ENCODE results near the gene C7orf33. TPM values are rescaled to one million over a fixed set of nuclear protein-coding genes. Genes with fewer than 3 reads are reported as not detected.
"Not testable (repeated sequence)": the region's sequence is repeated elsewhere in the genome, so short reads cannot be mapped to it uniquely, and the experiment has no call there.

Gene C7orf33, protein sequence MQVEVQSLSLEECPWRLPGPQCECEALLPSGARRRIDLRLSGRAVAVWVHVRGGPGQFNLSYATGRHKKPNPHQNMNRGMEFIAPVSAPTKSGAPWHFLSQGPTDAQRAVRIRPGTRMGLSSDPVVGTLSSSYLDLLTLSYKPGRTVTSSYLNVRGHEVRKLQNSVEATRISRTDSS
- total RNA-seq = not detected in 2 replicates

DNA sequence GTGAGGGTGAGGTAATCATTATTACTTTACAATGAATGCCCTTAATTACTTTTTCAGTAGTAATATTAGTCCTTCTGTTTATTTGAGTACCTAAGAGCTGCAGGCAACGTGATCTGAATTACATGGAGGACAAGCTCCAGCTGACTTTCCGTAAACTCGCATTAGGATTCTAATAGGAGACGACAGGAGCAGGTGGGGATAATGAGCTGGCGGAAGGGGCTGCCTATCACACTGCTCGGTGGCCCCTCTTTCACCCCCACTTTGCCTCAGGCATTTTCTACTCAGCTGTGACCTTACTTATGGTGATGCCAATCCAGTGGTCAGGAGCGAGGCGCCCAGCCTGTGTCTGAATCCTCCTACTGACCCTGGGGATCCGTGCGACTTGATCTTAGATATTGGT, at the start of gene C7orf33:
Gene C7orf33 (plus strand): TSS at position 296 of the 400 bp plus-strand sequence. CDS start 160 bp downstream, outside the sequence.
- intact Hi-C loops (cut with micrococcal nuclease) = no loop called here

DNA sequence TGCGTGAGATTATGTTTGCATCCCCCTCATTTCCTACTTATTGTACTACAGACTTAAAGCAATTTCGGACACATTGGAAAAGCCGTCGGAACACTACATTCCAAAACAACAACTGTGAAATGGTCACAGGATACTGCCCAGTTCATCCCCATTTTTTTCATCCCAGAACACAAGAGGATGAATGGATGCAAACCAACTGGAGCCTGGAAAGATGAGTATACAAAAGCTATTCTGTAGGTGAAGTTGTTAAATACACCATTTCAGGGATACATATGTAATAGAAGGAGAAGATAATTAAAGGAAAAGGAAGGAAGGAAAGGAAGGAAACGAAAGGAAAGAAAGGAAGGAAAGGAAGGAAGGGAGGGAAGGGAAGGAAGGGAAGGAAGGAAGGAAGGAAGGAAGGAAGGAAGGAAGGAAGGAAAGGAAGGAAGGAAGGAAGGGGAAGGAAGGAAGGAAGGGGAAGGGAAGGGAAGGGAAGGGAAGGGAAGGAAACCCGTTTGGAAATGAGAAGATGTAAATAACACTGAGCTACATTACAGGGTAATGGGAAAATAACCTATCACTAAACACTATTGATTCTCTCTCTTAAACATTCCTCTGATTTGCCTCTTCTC, 48.6 kb upstream of the C7orf33 start:
- intact Hi-C loops (cut with micrococcal nuclease) = no loop called here

DNA sequence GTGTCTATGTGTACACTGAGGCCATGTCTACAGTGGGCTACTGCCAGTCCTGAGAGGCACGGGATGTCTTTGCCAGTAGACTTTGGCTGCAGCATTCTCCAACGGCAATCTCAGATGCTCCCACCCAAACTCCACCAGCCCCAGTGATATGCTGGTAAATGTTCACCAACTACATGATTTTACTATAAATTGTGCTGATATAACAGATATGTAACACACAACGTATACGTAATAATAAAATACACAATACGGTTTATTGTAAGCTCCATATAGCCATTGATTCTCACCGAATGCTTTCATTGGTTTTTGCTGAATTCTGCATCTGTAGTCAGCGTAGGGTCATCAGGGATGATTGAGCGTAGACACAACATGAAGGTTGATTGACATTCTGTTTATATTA, 47.3 kb upstream of the C7orf33 start:
- intact Hi-C loops (cut with micrococcal nuclease) = no loop called here

DNA sequence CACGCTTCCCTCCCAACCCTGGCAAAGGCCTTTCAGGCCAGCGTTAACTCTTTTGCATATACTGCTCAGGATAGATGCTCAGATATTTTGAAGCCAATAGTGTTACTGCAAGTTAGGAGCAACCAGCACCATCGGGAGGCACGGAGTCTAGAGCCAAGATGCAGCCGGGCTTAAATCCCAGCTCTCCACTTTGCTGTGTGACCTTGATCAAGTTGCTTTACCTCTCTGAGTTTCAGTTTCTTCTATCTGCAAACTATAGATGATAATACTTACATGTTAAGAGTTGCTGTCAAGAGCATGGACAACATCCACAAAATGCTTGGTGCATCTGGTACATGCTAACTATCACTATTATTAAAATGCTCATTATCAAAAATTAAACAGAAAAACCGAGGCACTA, 45.4 kb upstream of the C7orf33 start:
- intact Hi-C loops (cut with micrococcal nuclease) = no loop called here

DNA sequence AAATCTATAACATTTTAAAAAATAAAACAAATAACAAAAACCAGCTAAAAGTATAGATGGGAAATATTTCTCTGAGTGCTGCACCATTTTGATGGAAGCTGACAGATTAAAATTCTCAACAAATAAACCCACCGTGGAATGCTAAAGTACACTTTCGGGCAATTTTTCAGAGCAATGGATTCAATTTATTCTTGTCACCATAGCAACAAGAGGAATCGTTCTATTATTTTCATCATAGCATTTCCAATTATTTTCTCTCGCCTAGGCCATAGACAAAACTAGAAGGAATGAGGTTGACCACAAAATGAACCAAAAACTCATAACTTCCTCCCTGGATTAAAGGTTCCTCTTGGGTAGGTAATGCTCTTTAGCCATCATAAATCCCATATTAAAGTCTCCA, 44.6 kb upstream of the C7orf33 start:
- intact Hi-C loops (cut with micrococcal nuclease) = no loop called here

DNA sequence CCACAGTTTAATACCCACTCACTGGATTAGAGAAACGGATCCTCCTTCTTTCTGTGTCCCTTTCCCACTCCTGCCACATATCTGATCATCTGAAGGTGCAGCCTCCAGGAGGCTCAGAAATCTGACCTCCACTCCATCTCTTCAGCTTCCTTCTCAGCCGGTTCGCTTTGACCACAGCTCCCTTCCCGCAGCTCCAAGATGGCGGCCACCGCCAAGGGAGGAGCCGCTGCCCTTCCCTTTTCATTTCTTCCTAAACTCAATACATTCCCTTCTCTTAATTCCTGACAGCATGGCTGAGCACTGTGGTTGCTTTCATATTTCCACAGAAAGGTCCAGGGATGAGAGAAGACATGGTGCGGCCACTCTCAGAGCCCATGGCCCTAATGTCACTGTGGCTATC, 43.7 kb upstream of the C7orf33 start:
- intact Hi-C loops (cut with micrococcal nuclease) = no loop called here

DNA sequence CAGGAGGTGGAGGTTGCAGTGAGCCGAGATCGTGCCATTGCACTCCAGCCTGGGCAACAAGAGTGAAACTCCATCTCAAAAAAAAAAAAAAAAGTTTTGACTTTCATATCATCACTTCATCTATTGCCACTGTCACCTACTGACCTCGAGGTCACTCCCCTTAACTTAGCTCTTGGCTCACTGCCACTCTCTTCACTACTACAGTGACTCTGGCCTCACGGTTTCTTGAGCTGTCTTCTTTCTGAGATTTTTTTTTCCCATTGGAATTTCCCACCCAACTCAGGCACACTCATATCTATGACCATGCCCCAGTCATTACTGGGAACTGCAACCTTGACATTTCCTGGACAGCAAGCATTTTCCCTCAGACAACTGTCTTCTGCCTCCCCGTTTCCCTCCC, 42.6 kb upstream of the C7orf33 start:
- intact Hi-C loops (cut with micrococcal nuclease) = no loop called here

DNA sequence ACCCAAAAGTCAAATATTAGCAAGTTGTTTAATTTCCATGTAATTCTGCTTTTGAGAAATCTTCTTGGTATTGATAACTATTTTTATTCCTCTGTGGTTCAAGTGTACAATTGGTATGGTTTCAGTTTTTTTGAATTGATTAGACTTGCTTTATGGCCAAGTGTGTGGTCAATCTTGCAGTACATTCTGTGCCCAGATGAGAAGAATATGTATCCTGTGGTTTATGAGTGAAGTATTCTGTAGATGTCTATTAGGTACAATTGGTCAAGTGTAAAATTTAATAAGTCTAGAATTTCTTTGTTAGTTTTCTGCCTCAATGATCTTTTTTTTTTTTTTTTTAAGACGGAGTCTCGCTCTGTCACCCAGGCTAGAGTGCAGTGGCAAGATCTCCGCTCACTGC, 36.6 kb upstream of the C7orf33 start:
- intact Hi-C loops (cut with micrococcal nuclease) = no loop called here

DNA sequence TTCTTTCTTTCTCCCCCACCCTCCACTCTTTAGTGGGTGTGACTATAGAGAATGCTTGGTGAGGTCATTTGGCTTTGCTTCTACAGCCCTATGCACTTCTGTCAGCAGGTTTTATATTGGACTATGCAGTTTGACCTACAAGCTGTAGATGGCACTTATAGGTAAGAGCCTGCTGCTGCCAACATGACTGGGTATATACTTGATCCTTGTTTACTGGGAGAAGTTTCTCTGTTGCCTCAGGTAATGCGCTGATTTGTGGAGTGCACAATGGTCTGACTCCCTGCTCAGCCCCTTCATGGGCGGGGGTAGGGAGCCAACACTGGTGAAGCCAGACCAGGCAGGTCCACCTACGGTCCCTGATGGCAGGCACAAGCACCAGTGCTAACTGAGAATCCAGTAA, 33.7 kb upstream of the C7orf33 start:
- intact Hi-C loops (cut with micrococcal nuclease) = no loop called here

DNA sequence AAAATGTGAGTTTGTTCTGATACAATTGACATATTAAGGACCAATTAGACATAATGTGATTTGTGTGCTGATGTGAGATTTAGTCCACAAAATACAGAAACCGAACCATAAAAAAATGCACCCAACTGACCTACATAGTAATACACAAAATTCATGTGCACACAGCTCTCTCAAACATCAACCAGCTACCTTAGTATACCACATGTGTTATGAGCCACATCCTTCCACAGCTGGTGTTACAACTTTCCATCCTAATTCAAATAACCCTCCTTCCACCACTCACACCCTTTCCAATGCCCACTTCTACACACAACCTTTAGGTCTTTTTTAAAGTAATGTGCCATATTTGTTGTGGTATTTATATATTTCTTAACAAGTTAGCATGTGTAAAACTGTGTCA, 31.7 kb upstream of the C7orf33 start:
- intact Hi-C loops (cut with micrococcal nuclease) = no loop called here

DNA sequence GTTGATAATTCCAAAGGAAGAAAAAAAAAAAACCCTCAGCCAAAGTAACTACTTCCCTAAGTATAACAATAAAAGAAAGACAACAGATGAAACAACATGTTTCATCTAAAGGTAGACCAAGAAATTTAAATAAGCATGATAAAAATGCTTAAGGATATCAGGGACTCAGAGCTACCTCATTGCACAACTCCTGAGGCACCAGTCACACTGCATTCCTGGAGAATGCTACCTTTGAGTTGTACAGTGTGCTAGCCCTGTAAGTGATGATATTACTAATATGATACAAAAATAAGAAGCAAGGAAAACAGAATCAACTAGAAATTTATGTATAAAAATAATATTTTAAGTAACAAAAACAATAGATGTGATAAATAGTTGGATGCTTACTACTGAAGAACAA, 29.5 kb upstream of the C7orf33 start:
- intact Hi-C loops (cut with micrococcal nuclease) = no loop called here

DNA sequence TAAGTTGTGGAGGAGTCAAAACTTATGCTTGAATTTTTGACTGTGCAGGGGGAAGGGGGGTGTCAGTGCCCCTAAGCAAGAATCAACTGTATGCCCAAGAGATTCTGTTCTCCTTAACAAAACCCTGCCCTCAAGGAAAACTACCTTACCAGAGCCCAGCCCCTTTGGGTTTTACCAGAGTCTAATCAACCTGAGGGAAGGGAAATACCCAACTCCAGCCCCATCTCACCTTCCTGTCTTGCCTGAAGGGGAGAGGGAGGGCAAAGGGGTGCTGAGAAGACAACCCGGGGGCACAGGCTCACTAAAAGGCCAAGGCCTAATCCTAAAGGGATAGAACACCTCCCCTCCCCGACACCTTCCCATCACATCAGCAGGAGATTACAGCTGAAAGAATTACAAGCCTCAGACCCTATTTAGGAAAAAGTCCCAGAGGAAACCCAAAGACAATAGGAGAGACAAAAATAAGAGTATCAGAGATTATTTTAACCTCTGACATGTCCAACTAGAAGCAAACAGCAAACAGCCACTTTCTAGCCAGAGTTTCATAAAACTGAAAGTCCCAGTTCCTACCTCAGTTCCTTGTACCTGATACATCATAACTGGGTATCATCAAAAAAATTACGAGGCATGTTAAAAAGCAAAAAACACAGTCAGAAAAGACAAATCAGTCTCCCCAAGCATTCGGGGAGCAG, 26.8 kb upstream of the C7orf33 start:
- intact Hi-C loops (cut with micrococcal nuclease) = loop anchor here (1.0 kb wide), 1 partner anchor 36 kb away; no protein-coding TSS in a partner anchor

DNA sequence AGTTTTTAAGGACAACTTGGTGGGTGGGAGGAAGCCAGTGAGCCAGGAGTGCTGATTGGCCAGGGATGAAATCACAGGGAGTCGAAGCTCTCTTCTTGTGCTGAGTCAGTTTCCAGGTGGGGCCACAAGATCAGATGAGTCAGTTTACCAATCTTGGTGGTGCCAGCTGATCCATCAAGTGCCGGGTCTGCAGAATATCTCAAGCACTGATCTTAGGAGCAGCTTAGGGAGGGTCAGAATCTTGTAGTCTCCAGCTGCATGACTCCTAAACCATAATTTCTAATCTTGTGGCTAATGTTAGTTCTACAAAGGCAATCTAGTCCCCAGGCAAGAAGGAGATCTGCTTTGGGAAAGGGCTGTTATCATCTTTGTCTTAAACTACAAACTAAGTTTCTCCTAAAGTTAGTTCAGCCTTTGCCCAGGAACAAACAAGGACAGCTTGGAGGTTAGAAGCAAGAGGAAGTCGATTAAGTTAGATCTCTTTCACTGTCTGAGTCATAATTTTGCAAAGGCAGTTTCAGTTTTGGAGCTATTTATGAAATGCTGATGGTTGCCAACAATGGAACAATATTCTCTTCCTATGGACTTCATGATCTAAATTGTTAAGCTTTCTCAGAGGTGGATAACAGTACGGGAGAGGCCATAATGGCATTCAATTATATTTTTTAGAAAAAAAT, 26.2 kb upstream of the C7orf33 start:
- intact Hi-C loops (cut with micrococcal nuclease) = loop anchor here (1.0 kb wide), 1 partner anchor 37 kb away; no protein-coding TSS in a partner anchor

DNA sequence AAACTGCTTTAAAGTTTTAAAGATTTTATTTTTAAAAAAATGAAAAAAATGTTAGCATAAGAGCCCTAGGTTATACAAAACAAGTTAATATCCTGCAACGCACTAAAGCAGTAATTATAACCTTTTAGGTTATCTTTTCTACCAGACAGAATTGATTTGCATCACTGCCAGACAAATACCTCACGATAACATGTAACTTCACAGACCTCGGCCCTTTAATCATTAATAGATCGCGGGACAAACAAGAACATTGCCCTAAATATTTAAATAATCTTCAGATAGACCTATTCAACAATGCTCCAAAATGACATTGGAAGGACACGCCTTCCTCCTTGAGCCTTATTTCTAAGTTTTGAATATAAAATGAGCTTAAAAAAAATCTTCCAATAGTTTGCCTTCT, 23.8 kb upstream of the C7orf33 start:
- intact Hi-C loops (cut with micrococcal nuclease) = no loop called here

DNA sequence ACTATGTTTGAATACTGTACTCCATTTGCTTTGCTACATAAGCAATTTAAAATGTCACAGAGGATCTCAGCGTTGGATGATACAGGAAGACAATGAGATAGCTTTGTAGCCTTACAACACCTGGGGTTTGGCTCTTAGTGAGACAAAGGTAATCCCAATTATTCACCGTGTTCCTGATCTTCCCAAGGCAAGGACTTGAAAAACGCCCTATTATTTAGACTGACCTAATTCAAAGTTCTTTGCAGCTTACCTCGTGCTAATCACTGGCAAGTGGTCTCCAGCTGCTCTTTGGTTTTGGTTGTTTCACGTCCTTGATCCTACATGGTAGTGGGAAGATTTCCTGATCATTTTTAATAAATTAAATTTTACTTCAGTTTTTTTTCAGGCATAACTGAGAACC, 23.0 kb upstream of the C7orf33 start:
- intact Hi-C loops (cut with micrococcal nuclease) = no loop called here

DNA sequence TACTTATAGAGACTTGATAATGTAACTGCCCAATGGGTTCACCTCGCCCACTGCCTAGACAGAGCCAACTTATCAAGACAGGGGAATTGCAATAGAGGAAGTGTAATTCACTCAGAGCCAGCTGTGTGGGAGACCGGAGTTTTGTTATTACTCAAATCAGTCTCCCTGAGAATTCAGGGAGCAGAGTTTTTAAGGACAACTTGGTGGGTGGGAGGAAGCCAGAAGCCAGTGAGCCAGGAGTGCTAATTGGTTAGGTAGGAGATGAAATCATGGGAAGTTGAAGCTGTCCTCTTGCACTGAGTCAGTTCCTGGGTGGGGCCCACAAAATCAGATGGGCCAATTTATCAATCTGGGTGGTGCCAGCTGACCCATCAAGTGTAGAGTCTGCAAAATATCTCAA, 20.1 kb upstream of the C7orf33 start:
- intact Hi-C loops (cut with micrococcal nuclease) = no loop called here

DNA sequence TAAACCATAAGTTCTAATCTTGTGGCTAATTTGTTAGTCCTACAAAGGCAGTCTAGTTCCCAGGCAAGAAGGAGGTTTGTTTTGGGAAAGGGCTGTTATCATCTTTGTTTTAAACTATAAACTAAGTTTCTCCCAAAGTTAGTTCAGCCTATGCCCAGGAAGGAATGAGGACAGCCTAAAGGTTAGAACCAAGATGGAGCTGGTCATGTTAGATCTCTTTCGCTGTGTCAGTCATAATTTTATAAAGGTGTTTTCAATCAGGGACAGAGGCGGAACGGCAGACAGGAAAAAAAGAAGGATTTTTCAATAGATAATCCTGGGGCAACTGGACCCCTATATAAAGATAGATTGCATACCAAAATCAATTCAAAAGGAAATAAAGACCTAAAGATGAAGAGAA, 19.6 kb upstream of the C7orf33 start:
- intact Hi-C loops (cut with micrococcal nuclease) = not testable (repeated sequence)

DNA sequence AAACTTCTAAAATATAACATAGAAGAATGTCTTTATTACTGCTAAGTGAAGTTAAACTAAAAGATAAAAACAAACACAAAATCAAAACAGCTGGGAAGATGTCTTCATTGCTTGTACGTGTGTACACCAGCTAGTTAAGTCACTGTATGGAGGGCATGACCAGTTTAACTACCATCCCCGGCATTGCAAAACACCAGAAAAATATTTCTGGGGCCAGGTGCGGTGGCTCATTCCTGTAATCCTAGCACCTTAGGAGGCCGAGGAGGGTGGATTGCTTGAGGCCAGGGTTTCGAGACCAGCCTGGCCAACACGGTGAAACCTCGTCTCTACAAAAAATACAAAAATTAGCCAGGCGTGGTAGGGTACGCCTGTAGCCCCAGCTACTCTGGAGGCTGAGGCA, 19.2 kb upstream of the C7orf33 start:
- intact Hi-C loops (cut with micrococcal nuclease) = no loop called here

DNA sequence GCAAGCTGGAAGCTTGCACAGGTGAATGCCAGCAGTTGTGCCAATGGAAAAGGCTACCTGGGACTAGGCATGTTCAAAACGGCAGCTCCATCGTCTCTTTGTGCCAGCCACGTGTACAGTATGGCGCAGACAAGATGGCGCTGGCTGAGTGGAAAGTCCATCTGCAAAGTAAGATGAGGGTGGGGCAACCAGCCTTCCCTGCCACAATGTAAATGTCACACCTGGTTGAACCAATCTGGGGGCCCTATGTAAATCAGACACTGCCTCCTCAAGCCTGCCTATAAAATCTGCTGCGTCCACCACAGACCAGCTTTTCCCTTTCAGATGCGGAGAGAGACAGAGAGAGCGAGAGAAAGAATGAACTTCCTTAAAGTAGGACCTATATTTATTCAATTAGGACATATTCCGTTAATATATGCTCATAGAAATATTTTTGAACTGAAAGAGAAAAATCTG, 18.5 kb upstream of the C7orf33 start:
- intact Hi-C loops (cut with micrococcal nuclease) = no loop called here

DNA sequence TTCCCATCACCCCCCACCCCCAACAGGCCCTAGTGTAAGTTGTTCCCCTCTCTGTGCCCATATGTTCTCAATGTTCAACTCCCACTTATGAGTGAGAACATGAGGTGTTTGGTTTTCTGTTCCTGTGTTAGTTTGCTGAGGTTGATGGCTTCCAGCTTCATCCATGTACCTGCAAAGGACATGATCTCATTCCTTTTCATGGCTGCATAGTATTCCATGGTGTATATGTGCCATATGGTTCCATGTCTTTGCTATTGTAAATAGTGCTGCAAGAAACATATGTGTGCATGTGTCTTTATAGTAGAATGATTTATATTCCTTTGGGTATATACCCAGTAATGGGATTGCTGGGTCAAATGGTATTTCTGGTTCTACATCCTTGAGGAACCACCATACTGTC, 17.0 kb upstream of the C7orf33 start:
- intact Hi-C loops (cut with micrococcal nuclease) = not testable (repeated sequence)

DNA sequence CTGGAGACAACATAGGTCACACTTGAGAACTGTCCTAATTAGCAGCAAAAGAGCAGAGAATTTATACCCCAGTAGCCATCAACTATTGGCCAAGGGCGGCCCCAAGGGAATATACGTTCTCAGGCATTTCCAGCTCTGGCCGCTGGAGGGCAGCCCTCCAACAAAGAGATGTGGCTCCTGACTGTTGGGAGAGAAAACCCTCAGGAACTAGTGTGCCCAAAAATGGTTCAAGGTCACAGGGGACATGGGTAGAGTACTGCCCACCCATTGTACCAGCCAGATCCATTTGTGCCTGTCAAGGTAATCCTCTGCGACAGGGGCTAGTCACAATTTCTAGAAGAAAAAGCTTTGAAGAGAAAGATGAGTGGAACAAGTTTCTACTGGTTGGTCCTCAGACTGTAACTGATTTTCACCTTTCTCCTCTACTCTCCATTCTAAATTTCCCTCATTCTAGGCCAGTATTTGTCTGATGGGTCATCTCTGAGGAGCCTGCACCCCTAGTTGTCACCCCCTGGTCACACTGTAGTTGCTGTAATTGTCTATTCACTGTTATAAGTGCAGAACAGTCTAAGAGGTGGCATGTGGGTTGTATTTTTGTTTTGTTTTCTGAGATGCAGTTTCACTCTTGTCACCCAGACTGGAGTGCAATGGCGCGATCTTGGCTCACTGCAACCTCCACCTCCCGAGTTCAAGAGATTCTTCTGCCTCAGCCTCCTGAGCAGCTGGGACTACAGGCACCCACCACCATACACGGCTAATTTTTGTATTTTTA, 14.7 kb upstream of the C7orf33 start:
- intact Hi-C loops (cut with micrococcal nuclease) = loop anchor here (1.0 to 2.0 kb wide), 10 partner anchors 41 to 515 kb away; partner anchors contain the start of gene ZNF786

Data from T-helper 1 cell treated with Interleukin-12 subunit alpha and Interleukin-12 subunit beta and Interleukin-4 antibody, amounts not matched to agents 30 ng/mL and 1 ng/mL, for 36 hours (primary cell).